ENCODE measurements around the gene FILIP1.

FILIP1 gene

GRCh38 chr6:75285283-75285639, 208.3 kb downstream of the FILIP1 start:
- no peak for DNase-seq (ENCODE audit: low spot score in 2 of 2)
- in situ Hi-C loops (cut with MboI; ENCODE audit: low sequenced_read_pairs), result no loop called here
- no peaks in the 10 kb centered on the region for H3K9me3 ChIP-seq
- peaks cover 47% of the 10 kb centered on the region for H3K4me1 ChIP-seq
- H3K36me3 ChIP-seq (replicated peaks), result no peaks in the 10 kb centered on the region
- H3K27me3 ChIP-seq (ENCODE audit: low read depth), result no peaks in the 10 kb centered on the region
- H3K4me3 ChIP-seq, result peak overlapping the region; percentile 83

GRCh38 chr6:75284632-75285282, 208.8 kb downstream of the FILIP1 start, which contains the start of gene TMEM30A:
Gene TMEM30A, minus strand, starts transcription at chr6:75284792. Its CDS starts 154 bp downstream, at chr6:75284638.
- Histone ChIP-seq H3K4me1 (peaks cover 47% of the 10 kb centered on the region), H3K4me3 (peak within 1 kb of the TSS; percentile 83), H3K9me3 (no peaks in the 10 kb centered on the region), H3K27me3 (ENCODE audit: low read depth) (no peaks in the 10 kb centered on the region), H3K36me3 (replicated peaks) (no peaks in the 10 kb centered on the region)
- peak; percentile 97 to 99 for DNase-seq (ENCODE audit: low spot score in 2 of 2)
- in situ Hi-C loops (cut with MboI; ENCODE audit: low sequenced_read_pairs), result no loop called here

GRCh38 chr6:75283907-75284631, 209.5 kb downstream of the FILIP1 start:
- Histone ChIP-seq H3K27me3 (ENCODE audit: low read depth) (no peaks in the 10 kb centered on the region), H3K9me3 (no peaks in the 10 kb centered on the region), H3K4me1 (peaks cover 53% of the 10 kb centered on the region), H3K4me3 (peak overlapping the region; percentile 83), H3K36me3 (replicated peaks) (no peaks in the 10 kb centered on the region)
- in situ Hi-C loops (cut with MboI; ENCODE audit: low sequenced_read_pairs), result no loop called here
- DNase-seq (ENCODE audit: low spot score in 2 of 2), result peak in 1 of 2 experiments; percentile 51

- Histone ChIP-seq H3K9me3 (no peaks in the 10 kb centered on the region), H3K27me3 (ENCODE audit: low read depth) (no peaks in the 10 kb centered on the region), H3K4me3 (peak overlapping the region; percentile 83), H3K4me1 (peaks cover 53% of the 10 kb centered on the region), H3K36me3 (replicated peaks) (no peaks in the 10 kb centered on the region)
- DNase-seq (ENCODE audit: low spot score in 2 of 2), result no peak
- in situ Hi-C loops (cut with MboI; ENCODE audit: low sequenced_read_pairs), result no loop called here
Observed at GRCh38 chr6:75282706-75283105, 210.9 kb downstream of the FILIP1 start.

DNA sequence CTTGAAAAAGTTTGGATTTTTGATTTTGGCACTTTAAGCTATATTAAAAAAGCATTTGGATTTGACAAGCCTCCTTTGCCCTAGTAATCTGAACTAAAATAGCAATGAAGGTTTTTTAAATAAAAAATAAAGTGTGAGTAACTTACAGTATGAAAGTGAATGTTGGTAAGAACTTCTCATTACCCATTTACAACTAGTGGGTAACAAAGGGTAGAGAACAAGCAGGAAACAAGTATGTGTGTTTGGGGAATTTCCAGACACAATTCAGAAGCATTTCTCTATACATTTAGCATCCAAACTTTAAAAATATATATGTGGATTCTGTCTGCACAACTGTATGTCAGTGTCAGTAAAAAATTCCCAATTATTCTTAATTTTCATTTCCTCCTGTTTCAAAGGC, 211.9 kb downstream of the FILIP1 start:
- Histone ChIP-seq H3K4me1 (peaks cover 44% of the 10 kb centered on the region), H3K9me3 (no peaks in the 10 kb centered on the region), H3K4me3 (peak overlapping the region; percentile 1), H3K36me3 (replicated peaks) (no peaks in the 10 kb centered on the region), H3K27me3 (ENCODE audit: low read depth) (no peaks in the 10 kb centered on the region)
- in situ Hi-C loops (cut with MboI; ENCODE audit: low sequenced_read_pairs), result no loop called here
- DNase-seq (ENCODE audit: low spot score in 2 of 2), result no peak

DNA sequence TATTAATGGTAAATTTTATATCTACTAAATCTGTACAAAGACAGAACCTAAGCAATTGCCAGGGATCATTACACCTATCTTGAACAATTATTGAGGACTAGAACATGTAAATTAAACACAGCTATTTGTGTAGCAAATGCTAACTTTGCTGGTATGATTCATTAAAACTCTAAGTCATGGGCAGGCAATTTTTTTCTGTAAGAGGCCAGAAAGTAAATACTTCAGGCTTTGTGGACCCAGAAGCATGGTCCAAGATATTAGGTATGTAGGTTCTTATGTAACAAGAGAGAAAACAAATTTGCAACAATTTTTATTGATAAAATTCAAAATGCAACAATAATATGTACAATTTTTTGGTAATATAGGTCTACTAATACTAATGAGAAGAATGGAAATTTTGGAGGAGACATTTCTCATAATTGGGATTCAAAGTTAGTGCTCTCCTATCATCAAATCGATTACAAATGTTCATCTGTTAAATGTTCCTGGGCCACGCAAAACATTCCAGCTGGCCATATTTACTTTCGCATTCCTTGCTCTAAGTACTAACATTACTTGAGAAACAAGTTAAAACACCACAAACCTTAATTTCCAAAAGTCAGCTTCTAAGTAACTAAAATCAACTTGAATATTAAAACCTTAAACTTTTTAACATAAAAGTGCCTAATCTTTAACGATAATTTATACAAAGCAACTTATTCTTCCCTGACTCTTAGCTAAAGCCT, 213.3 kb downstream of the FILIP1 start:
- Histone ChIP-seq H3K4me1 (peaks cover 37% of the 10 kb centered on the region), H3K4me3 (no peak overlapping the region), H3K9me3 (no peaks in the 10 kb centered on the region), H3K36me3 (replicated peaks) (no peaks in the 10 kb centered on the region), H3K27me3 (ENCODE audit: low read depth) (no peaks in the 10 kb centered on the region)
- DNase-seq (ENCODE audit: low spot score in 2 of 2), result no peak
- in situ Hi-C loops (cut with MboI; ENCODE audit: low sequenced_read_pairs), result no loop called here

DNA sequence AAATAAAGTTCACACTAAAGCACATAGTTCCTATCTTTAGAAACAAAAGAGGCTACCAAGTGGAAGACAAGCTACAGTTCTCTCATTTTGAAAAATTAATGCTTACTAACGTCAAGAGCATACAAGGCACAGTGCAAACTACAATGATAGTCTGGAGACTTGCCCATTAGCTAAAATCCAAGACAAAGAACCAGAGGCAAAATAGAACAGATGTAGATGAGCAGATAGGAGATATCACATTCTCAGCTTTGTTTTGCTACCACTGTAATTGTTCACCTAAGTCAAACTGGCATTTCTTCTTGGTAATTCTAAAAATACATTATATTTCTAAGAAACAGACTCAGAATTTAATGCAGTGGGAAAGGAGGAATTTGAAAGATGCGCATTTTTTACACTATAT, 214.2 kb downstream of the FILIP1 start:
- no peak for DNase-seq (ENCODE audit: low spot score in 2 of 2)
- no peaks in the 10 kb centered on the region for H3K27me3 ChIP-seq (ENCODE audit: low read depth)
- H3K36me3 ChIP-seq (replicated peaks), result no peaks in the 10 kb centered on the region
- peaks cover 37% of the 10 kb centered on the region for H3K4me1 ChIP-seq
- no peaks in the 10 kb centered on the region for H3K9me3 ChIP-seq
- in situ Hi-C loops (cut with MboI; ENCODE audit: low sequenced_read_pairs), result no loop called here
- no peak overlapping the region for H3K4me3 ChIP-seq

- no peak for DNase-seq (ENCODE audit: low spot score in 2 of 2)
- H3K36me3 ChIP-seq (replicated peaks), result peaks cover 7% of the 10 kb centered on the region; the same call in 1 of the 2 replicates
- in situ Hi-C loops (cut with MboI; ENCODE audit: low sequenced_read_pairs), result no loop called here
- H3K9me3 ChIP-seq, result no peaks in the 10 kb centered on the region
- peaks cover 37% of the 10 kb centered on the region for H3K4me1 ChIP-seq
- no peaks in the 10 kb centered on the region for H3K27me3 ChIP-seq (ENCODE audit: low read depth)
- no peak overlapping the region for H3K4me3 ChIP-seq
Observed at GRCh38 chr6:75278474-75279077, 215.0 kb downstream of the FILIP1 start.

GRCh38 chr6:75275067-75275466, 218.5 kb downstream of the FILIP1 start:
- DNase-seq (ENCODE audit: low spot score in 2 of 2), result no peak
- Histone ChIP-seq H3K9me3 (0 out of 2 replicates have a peak, but pooled peaks cover 3% of the 10 kb centered on the region), H3K4me1 (peaks cover 12% of the 10 kb centered on the region), H3K27me3 (ENCODE audit: low read depth) (no peaks in the 10 kb centered on the region), H3K36me3 (replicated peaks) (peaks cover 19% of the 10 kb centered on the region; the same call in 1 of the 2 replicates), H3K4me3 (no peak overlapping the region)
- in situ Hi-C loops (cut with MboI; ENCODE audit: low sequenced_read_pairs), result no loop called here

- no peak for DNase-seq (ENCODE audit: low spot score in 2 of 2)
- H3K27me3 ChIP-seq (ENCODE audit: low read depth), result no peaks in the 10 kb centered on the region
- H3K4me1 ChIP-seq, result peaks cover 9% of the 10 kb centered on the region
- H3K36me3 ChIP-seq (replicated peaks), result peaks cover 19% of the 10 kb centered on the region; the same call in 1 of the 2 replicates
- in situ Hi-C loops (cut with MboI; ENCODE audit: low sequenced_read_pairs), result no loop called here
- H3K4me3 ChIP-seq, result no peak overlapping the region
- H3K9me3 ChIP-seq, result 0 out of 2 replicates have a peak, but pooled peaks cover 3% of the 10 kb centered on the region
Observed at GRCh38 chr6:75273009-75273408, 220.6 kb downstream of the FILIP1 start.

- Histone ChIP-seq H3K27me3 (ENCODE audit: low read depth) (no peaks in the 10 kb centered on the region), H3K4me3 (no peak overlapping the region), H3K4me1 (peaks cover 17% of the 10 kb centered on the region), H3K9me3 (0 out of 2 replicates have a peak, but pooled peaks cover 3% of the 10 kb centered on the region), H3K36me3 (replicated peaks) (peaks cover 19% of the 10 kb centered on the region; the same call in 1 of the 2 replicates)
- DNase-seq (ENCODE audit: low spot score in 2 of 2), result peak in 1 of 2 experiments; percentile 23
- in situ Hi-C loops (cut with MboI; ENCODE audit: low sequenced_read_pairs), result no loop called here
Observed at GRCh38 chr6:75272145-75272840, 221.3 kb downstream of the FILIP1 start.

- peaks cover 14% of the 10 kb centered on the region for H3K4me1 ChIP-seq
- H3K27me3 ChIP-seq (ENCODE audit: low read depth), result no peaks in the 10 kb centered on the region
- in situ Hi-C loops (cut with MboI; ENCODE audit: low sequenced_read_pairs), result no loop called here
- peaks cover 16% of the 10 kb centered on the region; the same call in 1 of the 2 replicates for H3K36me3 ChIP-seq (replicated peaks)
- no peak overlapping the region for H3K4me3 ChIP-seq
- 0 out of 2 replicates have a peak, but pooled peaks cover 3% of the 10 kb centered on the region for H3K9me3 ChIP-seq
- no peak for DNase-seq (ENCODE audit: low spot score in 2 of 2)
Observed at GRCh38 chr6:75268988-75269354, 224.6 kb downstream of the FILIP1 start.

Measured in HAP-1 (cell line).